ENCODE data around the gene SOCS4.
"Not testable (repeated sequence)": the region's sequence is repeated elsewhere in the genome, so short reads cannot be mapped to it uniquely, and the experiment has no call there.

SOCS4 gene

GRCh38 chr14:55071870-55072640 lies 45.0 kb downstream of the SOCS4 start:
- H3K4me3 ChIP-seq (ENCODE audit: low read length) = no peak overlapping the region
- peak; percentile 92 for DNase-seq (ENCODE audit: low read depth)
- TF ChIP-seq, protein P1, sequence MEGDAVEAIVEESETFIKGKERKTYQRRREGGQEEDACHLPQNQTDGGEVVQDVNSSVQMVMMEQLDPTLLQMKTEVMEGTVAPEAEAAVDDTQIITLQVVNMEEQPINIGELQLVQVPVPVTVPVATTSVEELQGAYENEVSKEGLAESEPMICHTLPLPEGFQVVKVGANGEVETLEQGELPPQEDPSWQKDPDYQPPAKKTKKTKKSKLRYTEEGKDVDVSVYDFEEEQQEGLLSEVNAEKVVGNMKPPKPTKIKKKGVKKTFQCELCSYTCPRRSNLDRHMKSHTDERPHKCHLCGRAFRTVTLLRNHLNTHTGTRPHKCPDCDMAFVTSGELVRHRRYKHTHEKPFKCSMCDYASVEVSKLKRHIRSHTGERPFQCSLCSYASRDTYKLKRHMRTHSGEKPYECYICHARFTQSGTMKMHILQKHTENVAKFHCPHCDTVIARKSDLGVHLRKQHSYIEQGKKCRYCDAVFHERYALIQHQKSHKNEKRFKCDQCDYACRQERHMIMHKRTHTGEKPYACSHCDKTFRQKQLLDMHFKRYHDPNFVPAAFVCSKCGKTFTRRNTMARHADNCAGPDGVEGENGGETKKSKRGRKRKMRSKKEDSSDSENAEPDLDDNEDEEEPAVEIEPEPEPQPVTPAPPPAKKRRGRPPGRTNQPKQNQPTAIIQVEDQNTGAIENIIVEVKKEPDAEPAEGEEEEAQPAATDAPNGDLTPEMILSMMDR (IDR thresholded peaks at IDR 0.05; ENCODE audit: insufficient read depth, low read depth, low read length, missing control alignments) = no peak

- H3K4me3 ChIP-seq (ENCODE audit: low read length) = no peak overlapping the region
- TF ChIP-seq, protein P1 (IDR thresholded peaks at IDR 0.05; ENCODE audit: insufficient read depth, low read depth, low read length, missing control alignments) = no peak
- no peak for DNase-seq (ENCODE audit: low read depth)
Measured at GRCh38 chr14:55073856-55074255, 46.8 kb downstream of the SOCS4 start.

- H3K4me3 ChIP-seq (ENCODE audit: low read length) = no peak overlapping the region
- peak; percentile 42 for DNase-seq (ENCODE audit: low read depth)
- TF ChIP-seq, protein P1 (IDR thresholded peaks at IDR 0.05; ENCODE audit: insufficient read depth, low read depth, low read length, missing control alignments) = no peak
Measured at GRCh38 chr14:55074662-55075061, 47.6 kb downstream of the SOCS4 start.

- peak; percentile 51 for DNase-seq (ENCODE audit: low read depth)
- TF ChIP-seq, protein P1 (IDR thresholded peaks at IDR 0.05; ENCODE audit: insufficient read depth, low read depth, low read length, missing control alignments) = no peak
- H3K4me3 ChIP-seq (ENCODE audit: low read length) = no peak overlapping the region
Measured at GRCh38 chr14:55075628-55076175, 48.7 kb downstream of the SOCS4 start.

- H3K4me3 ChIP-seq (ENCODE audit: low read length) = no peak overlapping the region
- TF ChIP-seq, protein P1 (IDR thresholded peaks at IDR 0.05; ENCODE audit: insufficient read depth, low read depth, low read length, missing control alignments) = no peak
- peak; percentile 95 for DNase-seq (ENCODE audit: low read depth)
Measured at GRCh38 chr14:55077170-55078151, 50.4 kb downstream of the SOCS4 start.

GRCh38 chr14:55079961-55080360 lies 52.9 kb downstream of the SOCS4 start:
- H3K4me3 ChIP-seq (ENCODE audit: low read length); DNase-seq (ENCODE audit: low read depth): not testable (repeated sequence)

Data from epithelial cell of esophagus (primary cell).